SK-N-SH (cell line): ENCODE results near the gene ERC2. TPM values are rescaled to one million over a fixed set of nuclear protein-coding genes. Genes with fewer than 3 reads are reported as not detected.

Source experiments
- CTCF ChIA-PET: fragments of 300-600, 350-600 bp; formaldehyde crosslinking; extraction: SDS; loops from one replicate; lab custom pipeline; 2021; lab: Yijun Ruan, JAX
- POLR2A ChIA-PET: fragments of 350-600 bp; sonication (Branson Sonifier 250); formaldehyde crosslinking; extraction: SDS; loops from one replicate; lab custom pipeline; 2020; ENCODE audit warnings: antibody characterized with exemption, inconsistent platforms; lab: Yijun Ruan, JAX
- DNase-seq: peaks from one replicate; pipeline ENCODE4 v3.0.0; 2012
- H2AFZ ChIP-seq: fragments of 200-600 bp; sonication (generic); 2 replicates; pipeline ENCODE4 v1.8.1; 2016; ENCODE audit warnings: antibody characterized with exemption, mild to moderate bottlenecking, low read depth
- H3F3A ChIP-seq: fragments of 200-600 bp; sonication (generic); replicated peaks from 2 replicates; pipeline ENCODE3; 2016; ENCODE audit warnings: antibody characterized with exemption, mild to moderate bottlenecking; ENCODE audit not compliant: insufficient read depth
- H3K27ac ChIP-seq, 2 experiments: fragments of 200-500 bp in 1 of 2; fragments of 200-600 bp in 1 of 2; sonication (Bioruptor generic) in 1 of 2; sonication (generic), shearing (Covaris generic) in 1 of 2; 2 replicates each; pipeline versions ENCODE4 v1.5.1 to v1.6.1; 2014 to 2016; ENCODE audit warnings: low read depth in 2 of 2, inconsistent platforms in 1 of 2, low read length in 1 of 2, mild to moderate bottlenecking in 1 of 2, mixed read lengths in 1 of 2
- H3K27me3 ChIP-seq: fragments of 200-600 bp; sonication (generic), shearing (Covaris generic); 2 replicates; pipeline ENCODE4 v1.6.1; 2016; ENCODE audit warnings: mixed run types; ENCODE audit not compliant: insufficient read depth
- H3K36me3 ChIP-seq, 2 experiments: fragments of 200-500 bp in 1 of 2; fragments of 200-600 bp in 1 of 2; sonication (Bioruptor generic) in 1 of 2; sonication (generic) in 1 of 2; replicated peaks in 1 of 2; 2 replicates each; pipeline versions ENCODE3 to v1.5.1; 2014 to 2016; ENCODE audit warnings: low read length in 1 of 2, mild to moderate bottlenecking in 1 of 2; ENCODE audit not compliant: insufficient read depth in 2 of 2, control insufficient read depth in 1 of 2
- H3K4me1 ChIP-seq, 2 experiments: fragments of 200-500 bp in 1 of 2; fragments of 200-600 bp in 1 of 2; sonication (Bioruptor generic) in 1 of 2; sonication (generic), shearing (Covaris generic) in 1 of 2; 2 replicates each; pipeline versions ENCODE4 v1.5.1 to v1.6.1; 2014 to 2016; ENCODE audit warnings: low read depth in 1 of 2, low read length in 1 of 2, mixed run types in 1 of 2; ENCODE audit not compliant: insufficient read depth in 2 of 2, control insufficient read depth in 1 of 2
- H3K4me2 ChIP-seq: fragments of 200-600 bp; sonication (generic), shearing (Covaris generic); 2 replicates; pipeline ENCODE4 v1.6.1; 2017; ENCODE audit warnings: mixed run types
- H3K4me3 ChIP-seq, 2 experiments: fragments of 200-500 bp in 1 of 2; fragments of 200-600 bp in 1 of 2; sonication (Bioruptor generic) in 1 of 2; sonication (generic), shearing (Covaris generic) in 1 of 2; 2 replicates each; pipeline versions ENCODE4 v1.5.1 to v1.8.1; 2014 to 2016; ENCODE audit warnings: low read depth in 2 of 2, inconsistent platforms in 1 of 2, low read length in 1 of 2, mild to moderate bottlenecking in 1 of 2, mixed read lengths in 1 of 2, moderate library complexity in 1 of 2
- H3K79me2 ChIP-seq: fragments of 200-600 bp; sonication (generic); 2 replicates; pipeline ENCODE4 v1.8.1; 2017; ENCODE audit warnings: mild to moderate bottlenecking; ENCODE audit not compliant: insufficient read depth
- H3K9ac ChIP-seq: fragments of 200-600 bp; sonication (generic); 2 replicates; pipeline ENCODE4 v1.6.1; 2017; ENCODE audit warnings: mixed run types
- H3K9me2 ChIP-seq: fragments of 200-600 bp; sonication (generic); 2 replicates; pipeline ENCODE4 v1.6.1; 2017; ENCODE audit warnings: mixed run types
- H3K9me3 ChIP-seq: fragments of 200-600 bp; sonication (generic); 2 replicates; pipeline ENCODE4 v1.6.1; 2017; ENCODE audit warnings: mixed run types, mild to moderate bottlenecking, moderate library complexity
- H4K20me1 ChIP-seq: fragments of 200-600 bp; sonication (generic); 2 replicates; pipeline ENCODE4 v1.6.1; 2017; ENCODE audit warnings: mild to moderate bottlenecking, mixed run types; ENCODE audit not compliant: insufficient read depth
- CHD2 ChIP-seq: fragments of 150-350 bp; IDR thresholded peaks from 2 replicates; pipeline ENCODE4 v1.6.1; 2018; ENCODE audit warnings: low read length; ENCODE audit not compliant: partially characterized antibody
- CTCF ChIP-seq: fragments of 200-600 bp; sonication (generic); IDR thresholded peaks from 2 replicates; pipeline ENCODE4 v1.6.1; 2017; ENCODE audit warnings: antibody characterized with exemption, mild to moderate bottlenecking, moderate library complexity
- ELF1 ChIP-seq: IDR thresholded peaks from 2 replicates; pipeline ENCODE4 v1.4.0; 2012
- GATA2 ChIP-seq: sonication (generic); formaldehyde crosslinking; IDR thresholded peaks from 2 replicates; pipeline ENCODE4 v1.5.0; 2020; ENCODE audit warnings: mild to moderate bottlenecking, missing genetic modification reagents
- MXI1 ChIP-seq: IDR thresholded peaks from 2 replicates; pipeline ENCODE4 v1.6.1; 2012; ENCODE audit warnings: mild to moderate bottlenecking, low read depth, low read length, improper control_type of control experiment
- NFIC ChIP-seq: IDR thresholded peaks from 2 replicates; pipeline ENCODE4 v1.4.0; 2012; ENCODE audit warnings: borderline replicate concordance
- POLR2AphosphoS5 ChIP-seq: IDR thresholded peaks from 2 replicates; pipeline ENCODE4 v1.6.1; 2012; ENCODE audit warnings: low read depth, low read length
- RAD21 ChIP-seq: IDR thresholded peaks from 2 replicates; pipeline ENCODE4 v1.6.1; 2012; ENCODE audit warnings: mild to moderate bottlenecking, low read length
- SIN3A ChIP-seq: IDR thresholded peaks from 2 replicates; pipeline ENCODE4 v1.6.1; 2012; ENCODE audit warnings: low read depth, mild to moderate bottlenecking, low read length, moderate library complexity, borderline replicate concordance
- SMC3 ChIP-seq: IDR thresholded peaks from 2 replicates; pipeline ENCODE4 v1.6.1; 2012; ENCODE audit warnings: low read depth, low read length, improper control_type of control experiment
- TAF1 ChIP-seq: IDR thresholded peaks from 2 replicates; pipeline ENCODE4 v1.6.1; 2012; ENCODE audit warnings: low read depth, mild to moderate bottlenecking, low read length, moderate library complexity, borderline replicate concordance
- YY1 ChIP-seq: IDR thresholded peaks from 2 replicates; pipeline ENCODE4 v1.4.0; 2012; ENCODE audit warnings: low read depth, mild to moderate bottlenecking
- WGBS: methylation state at CpG from one replicate; pipeline ENCODE4 v1.1.6; 2017; ENCODE audit warnings: low lambda C conversion rate; 5-methylcytosine and 5-hydroxymethylcytosine counted together
- polyA plus RNA-seq, 3 experiments: library from polyadenylated mRNA; depleted of rRNA; stranded (reverse); fragments of >200 nt; gene quantifications; 2 replicates each; pipeline ENCODE4 v1.2.3, GENCODE V29; 2012

The ERC2 gene
- polyA plus RNA-seq, 1 of the 3 experiments (the other 2 are of a cell fraction) = 1.6 TPM

- ChIA-PET POLR2A (no interaction called here), CTCF (interaction anchor here (1.1 to 1.4 kb wide), 5 partner anchors 224 to 437 kb away, joined by 3 to 8 read pairs (median 4); no protein-coding TSS in a partner anchor)
- H3K27ac ChIP-seq = no peak overlapping the region
- H3K9me3 ChIP-seq = no peaks in the 10 kb centered on the region
- no peaks in the 10 kb centered on the region for H3K79me2 ChIP-seq
- no peaks in the 10 kb centered on the region for H4K20me1 ChIP-seq
- no peak overlapping the region for H3K9ac ChIP-seq
- H3K36me3 ChIP-seq = no peaks in the 10 kb centered on the region
- peaks cover 0 to 8% of the 10 kb centered on the region in 2 experiments; a peak in 2 of 4 replicates for H3K4me1 ChIP-seq
- no peaks in the 10 kb centered on the region; the same call in 1 of the 2 replicates for H3K27me3 ChIP-seq
- no peak overlapping the region for H3K4me2 ChIP-seq
- TF ChIP-seq RAD21 (peak; percentile 60), SMC3 (peak; percentile 16; the same call in 1 of the 2 replicates), GATA2 (no peak)
- no peaks in the 10 kb centered on the region for H3F3A ChIP-seq
- H3K9me2 ChIP-seq = no peaks in the 10 kb centered on the region
- no peak for DNase-seq
- WGBS = 42% methylated on average over 2 of the region's 2 CpGs
- no peak overlapping the region for H2AFZ ChIP-seq
- H3K4me3 ChIP-seq = no peak overlapping the region
Observed at GRCh38 chr3:55818485-55818884, 649.8 kb downstream of the ERC2 start.

- Histone ChIP-seq H3K4me2 (no peak overlapping the region), H2AFZ (no peak overlapping the region), H3F3A (no peaks in the 10 kb centered on the region), H3K4me1 (peaks cover 0 to 8% of the 10 kb centered on the region in 2 experiments; a peak in 2 of 4 replicates), H3K79me2 (no peaks in the 10 kb centered on the region), H3K27ac (no peak overlapping the region), H4K20me1 (no peaks in the 10 kb centered on the region), H3K4me3 (no peak overlapping the region), H3K9me3 (no peaks in the 10 kb centered on the region), H3K36me3 (no peaks in the 10 kb centered on the region), H3K9ac (no peak overlapping the region), H3K27me3 (no peaks in the 10 kb centered on the region; the same call in 1 of the 2 replicates), H3K9me2 (no peaks in the 10 kb centered on the region)
- CTCF ChIA-PET = interaction anchor here (0.9 to 1.4 kb wide), 2 partner anchors 10 to 438 kb away, joined by 4 to 5 read pairs; no protein-coding TSS in a partner anchor
- DNase-seq = no peak
- 63% methylated on average over 8 of the region's 8 CpGs for WGBS
- POLR2A ChIA-PET = no interaction called here
- TF ChIP-seq YY1 (no peak), RAD21 (peak; percentile 16; the same call in 1 of the 2 replicates)
Observed at GRCh38 chr3:55816794-55817576, 651.3 kb downstream of the ERC2 start.

DNA sequence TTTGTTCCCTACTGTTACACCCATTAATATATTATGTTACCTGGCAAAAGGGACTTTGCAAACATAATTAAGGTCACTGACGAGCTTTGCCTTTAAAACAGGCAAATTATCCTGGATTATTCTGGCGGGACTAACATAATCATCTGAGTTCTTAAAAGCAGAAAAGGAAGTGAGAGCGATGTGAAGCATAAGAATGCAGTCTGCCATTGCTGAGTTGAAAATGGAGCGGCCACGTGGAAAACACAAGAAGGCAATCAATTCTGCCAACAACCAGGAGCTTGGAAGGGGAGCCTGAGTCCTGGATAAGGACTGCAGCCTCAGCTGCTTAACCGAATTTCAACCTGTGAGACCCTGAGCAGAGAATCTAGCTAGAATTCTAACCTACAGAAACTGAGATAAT, 653.0 kb downstream of the ERC2 start:
- no peak for TF ChIP-seq RAD21
- TF ChIP-seq CTCF = no peak
- TF ChIP-seq TAF1 = no peak
- no peak for TF ChIP-seq ELF1
- no peak for TF ChIP-seq SIN3A
- TF ChIP-seq MXI1 = no peak
- TF ChIP-seq POLR2AphosphoS5 = no peak
- no peak for TF ChIP-seq SMC3
- no peak for TF ChIP-seq CHD2
- no peak for TF ChIP-seq NFIC
- Histone ChIP-seq H3K9me2 (no peaks in the 10 kb centered on the region), H3K27me3 (no peaks in the 10 kb centered on the region; the same call in 1 of the 2 replicates), H3K4me2 (no peak overlapping the region), H2AFZ (no peak overlapping the region), H3K4me3 (no peak overlapping the region), H3K9ac (no peak overlapping the region), H3K79me2 (no peaks in the 10 kb centered on the region), H3K36me3 (no peaks in the 10 kb centered on the region), H3F3A (no peaks in the 10 kb centered on the region), H3K27ac (no peak overlapping the region), H4K20me1 (no peaks in the 10 kb centered on the region), H3K4me1 (peaks cover 0 to 8% of the 10 kb centered on the region in 2 experiments; a peak in 2 of 4 replicates), H3K9me3 (no peaks in the 10 kb centered on the region)
- ChIA-PET POLR2A (no interaction called here), CTCF (interaction anchor here (0.6 kb wide), 1 partner anchor 446 kb away, joined by 3 read pairs; no protein-coding TSS in a partner anchor)
- DNase-seq = no peak
- WGBS = 55% methylated on average over 6 of the region's 6 CpGs
